ENCODE data around the gene PPM1E. TPM values are rescaled to one million over a fixed set of nuclear protein-coding genes. Genes with fewer than 3 reads are reported as not detected.

Gene PPM1E
- polyA plus RNA-seq, 1 donor (not counting 4 experiments of a cell fraction or from before 2014, with no cell fraction given): not detected

DNA sequence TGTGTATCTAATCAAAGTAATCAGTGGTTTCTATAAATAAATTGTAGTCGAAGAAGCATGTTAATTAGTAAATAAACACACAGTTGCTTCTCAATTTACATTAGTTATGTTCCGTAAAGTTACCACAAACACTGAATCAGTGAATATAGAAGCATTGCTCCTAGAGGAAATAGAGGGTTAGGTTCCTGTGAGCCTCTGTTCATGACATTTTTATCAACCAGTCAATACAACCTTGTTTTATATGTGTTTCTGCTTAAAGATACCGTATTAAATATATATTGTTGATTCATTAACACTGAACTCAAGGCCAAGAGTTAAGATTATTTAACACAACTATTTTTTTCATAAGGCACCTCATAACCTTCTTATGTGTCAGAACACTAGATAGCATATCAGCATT is 134.3 kb downstream of the PPM1E start:
- Histone ChIP-seq H4K20me1 (ENCODE audit: control insufficient read depth, extremely low read depth, insufficient read depth, low read length) (no peaks in the 10 kb centered on the region), H3K4me1 (ENCODE audit: control insufficient read depth, extremely low read depth, insufficient read depth, low read length) (no peaks in the 10 kb centered on the region), H3K27me3 (ENCODE audit: control insufficient read depth, extremely low read depth, insufficient read depth, low read length) (no peaks in the 10 kb centered on the region), H3K9me1 (ENCODE audit: control insufficient read depth, extremely low read depth, insufficient read depth, low read length) (no peaks in the 10 kb centered on the region), H3K4me3 (ENCODE audit: control insufficient read depth in 2 of 3, extremely low read depth in 1 of 3, insufficient read depth in 2 of 3, low read depth in 1 of 3, low read length in 3 of 3) (no peak overlapping the region), H3K27ac (ENCODE audit: control insufficient read depth, insufficient read depth, low read length) (no peak overlapping the region), H3K9ac (ENCODE audit: control insufficient read depth, extremely low read depth, insufficient read depth, low read length) (no peak overlapping the region), H2AFZ (ENCODE audit: control insufficient read depth, low read length) (no peak overlapping the region), H3K4me2 (ENCODE audit: control insufficient read depth, extremely low read depth, insufficient read depth, low read depth, low read length) (no peak overlapping the region), H3K9me3 (ENCODE audit: control insufficient read depth, low read depth, low read length) (no peaks in the 10 kb centered on the region), H3K36me3 (ENCODE audit: control insufficient read depth in 2 of 2, extremely low read depth in 1 of 2, insufficient read depth in 2 of 2, low read length in 2 of 2) (no peaks in the 10 kb centered on the region), H3K79me2 (ENCODE audit: control insufficient read depth, insufficient read depth, low read length) (no peaks in the 10 kb centered on the region)
- FAIRE-seq (no peak), DNase-seq (ENCODE audit: low read depth, low spot score) (no peak)
- dilution Hi-C loops (cut with MboI; ENCODE audit: extremely low pct_ligation_motif_present, low sequenced_read_pairs): no loop called here
- TF ChIP-seq, protein P1, sequence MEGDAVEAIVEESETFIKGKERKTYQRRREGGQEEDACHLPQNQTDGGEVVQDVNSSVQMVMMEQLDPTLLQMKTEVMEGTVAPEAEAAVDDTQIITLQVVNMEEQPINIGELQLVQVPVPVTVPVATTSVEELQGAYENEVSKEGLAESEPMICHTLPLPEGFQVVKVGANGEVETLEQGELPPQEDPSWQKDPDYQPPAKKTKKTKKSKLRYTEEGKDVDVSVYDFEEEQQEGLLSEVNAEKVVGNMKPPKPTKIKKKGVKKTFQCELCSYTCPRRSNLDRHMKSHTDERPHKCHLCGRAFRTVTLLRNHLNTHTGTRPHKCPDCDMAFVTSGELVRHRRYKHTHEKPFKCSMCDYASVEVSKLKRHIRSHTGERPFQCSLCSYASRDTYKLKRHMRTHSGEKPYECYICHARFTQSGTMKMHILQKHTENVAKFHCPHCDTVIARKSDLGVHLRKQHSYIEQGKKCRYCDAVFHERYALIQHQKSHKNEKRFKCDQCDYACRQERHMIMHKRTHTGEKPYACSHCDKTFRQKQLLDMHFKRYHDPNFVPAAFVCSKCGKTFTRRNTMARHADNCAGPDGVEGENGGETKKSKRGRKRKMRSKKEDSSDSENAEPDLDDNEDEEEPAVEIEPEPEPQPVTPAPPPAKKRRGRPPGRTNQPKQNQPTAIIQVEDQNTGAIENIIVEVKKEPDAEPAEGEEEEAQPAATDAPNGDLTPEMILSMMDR (optimal IDR thresholded peaks at IDR 0.05 in 1 of 3, IDR thresholded peaks at IDR 0.05 in 1 of 3, conservative IDR thresholded peaks at IDR 0.05 in 1 of 3; ENCODE audit: extremely low read depth in 1 of 3, insufficient read depth in 2 of 3, low read length in 3 of 3): no peak
- TF ChIP-seq EZH2 (IDR thresholded peaks at IDR 0.05; ENCODE audit: low read length): no peak

GRCh38 chr17:58899191-58899590 is 143.5 kb downstream of the PPM1E start:
- H3K27me3 ChIP-seq (ENCODE audit: control insufficient read depth, extremely low read depth, insufficient read depth, low read length): no peaks in the 10 kb centered on the region
- no peak for DNase-seq (ENCODE audit: low read depth, low spot score)

More at GRCh38 chr17:58899191-58899590, 143.5 kb downstream of the PPM1E start:
- Histone ChIP-seq H3K79me2 (ENCODE audit: control insufficient read depth, insufficient read depth, low read length) (no peaks in the 10 kb centered on the region), H4K20me1 (ENCODE audit: control insufficient read depth, extremely low read depth, insufficient read depth, low read length) (no peaks in the 10 kb centered on the region), H3K9me1 (ENCODE audit: control insufficient read depth, extremely low read depth, insufficient read depth, low read length) (no peaks in the 10 kb centered on the region), H3K4me1 (ENCODE audit: control insufficient read depth, extremely low read depth, insufficient read depth, low read length) (no peaks in the 10 kb centered on the region), H3K9ac (ENCODE audit: control insufficient read depth, extremely low read depth, insufficient read depth, low read length) (no peak overlapping the region), H3K9me3 (ENCODE audit: control insufficient read depth, low read depth, low read length) (no peaks in the 10 kb centered on the region), H3K36me3 (ENCODE audit: control insufficient read depth in 2 of 2, extremely low read depth in 1 of 2, insufficient read depth in 2 of 2, low read length in 2 of 2) (no peaks in the 10 kb centered on the region), H3K4me3 (ENCODE audit: control insufficient read depth in 2 of 3, extremely low read depth in 1 of 3, insufficient read depth in 2 of 3, low read depth in 1 of 3, low read length in 3 of 3) (no peak overlapping the region), H3K4me2 (ENCODE audit: control insufficient read depth, extremely low read depth, insufficient read depth, low read depth, low read length) (no peak overlapping the region), H2AFZ (ENCODE audit: control insufficient read depth, low read length) (no peak overlapping the region), H3K27ac (ENCODE audit: control insufficient read depth, insufficient read depth, low read length) (no peak overlapping the region)
- dilution Hi-C loops (cut with MboI; ENCODE audit: extremely low pct_ligation_motif_present, low sequenced_read_pairs): no loop called here
- FAIRE-seq: no peak
- TF ChIP-seq, protein P1 (optimal IDR thresholded peaks at IDR 0.05 in 1 of 3, IDR thresholded peaks at IDR 0.05 in 1 of 3, conservative IDR thresholded peaks at IDR 0.05 in 1 of 3; ENCODE audit: extremely low read depth in 1 of 3, insufficient read depth in 2 of 3, low read length in 3 of 3): no peak
- TF ChIP-seq EZH2 (IDR thresholded peaks at IDR 0.05; ENCODE audit: low read length): no peak

Data from keratinocyte (primary cell).